Vagina (tissue), 2 donors: Measurements from ENCODE around the gene ZNF501.

Source experiments
- POLR2A ChIP-seq, 2 donors: fragments of 450-650 bp; IDR thresholded peaks; one replicate each; pipeline ENCODE4 v1.6.1; 2017; ENCODE audit warnings: antibody characterized with exemption in 2 of 2, mild to moderate bottlenecking in 2 of 2, moderate library complexity in 2 of 2
- POLR2AphosphoS5 ChIP-seq, 2 donors: sonication (generic); formaldehyde crosslinking; IDR thresholded peaks; one replicate each; pipeline ENCODE4 v1.9.0; 2017; ENCODE audit warnings: antibody characterized with exemption in 2 of 2, mild to moderate bottlenecking in 2 of 2, low read depth in 1 of 2; ENCODE audit not compliant: insufficient read depth in 1 of 2
- TF ChIP-seq, protein P1 (sequence below), 3 experiments: fragments of 450-650 bp in 2 of 3; fragments of 200-600 bp in 1 of 3; sonication (generic) in 1 of 3; IDR thresholded peaks; one replicate each; pipeline ENCODE4 v1.5.1; 2017 to 2019; ENCODE audit warnings: antibody characterized with exemption in 3 of 3, mild to moderate bottlenecking in 2 of 3, moderate library complexity in 2 of 3

DNA sequence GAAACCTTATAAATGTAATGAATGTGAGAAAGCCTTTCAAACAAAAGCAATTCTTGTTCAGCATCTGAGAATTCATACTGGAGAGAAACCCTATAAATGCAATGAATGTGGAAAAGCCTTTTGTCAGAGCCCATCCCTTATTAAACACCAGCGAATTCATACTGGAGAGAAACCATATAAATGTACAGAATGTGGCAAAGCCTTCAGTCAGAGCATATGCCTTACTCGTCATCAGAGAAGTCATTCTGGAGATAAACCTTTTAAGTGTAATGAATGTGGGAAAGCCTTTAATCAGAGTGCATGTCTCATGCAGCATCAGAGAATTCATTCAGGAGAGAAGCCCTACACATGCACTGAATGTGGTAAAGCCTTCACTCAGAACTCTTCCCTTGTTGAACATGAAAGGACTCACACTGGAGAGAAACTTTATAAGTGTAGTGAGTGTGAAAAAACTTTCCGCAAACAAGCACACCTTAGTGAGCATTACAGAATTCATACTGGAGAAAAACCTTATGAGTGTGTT is 5.3 kb downstream of the ZNF501 start:
- TF ChIP-seq, protein P1, sequence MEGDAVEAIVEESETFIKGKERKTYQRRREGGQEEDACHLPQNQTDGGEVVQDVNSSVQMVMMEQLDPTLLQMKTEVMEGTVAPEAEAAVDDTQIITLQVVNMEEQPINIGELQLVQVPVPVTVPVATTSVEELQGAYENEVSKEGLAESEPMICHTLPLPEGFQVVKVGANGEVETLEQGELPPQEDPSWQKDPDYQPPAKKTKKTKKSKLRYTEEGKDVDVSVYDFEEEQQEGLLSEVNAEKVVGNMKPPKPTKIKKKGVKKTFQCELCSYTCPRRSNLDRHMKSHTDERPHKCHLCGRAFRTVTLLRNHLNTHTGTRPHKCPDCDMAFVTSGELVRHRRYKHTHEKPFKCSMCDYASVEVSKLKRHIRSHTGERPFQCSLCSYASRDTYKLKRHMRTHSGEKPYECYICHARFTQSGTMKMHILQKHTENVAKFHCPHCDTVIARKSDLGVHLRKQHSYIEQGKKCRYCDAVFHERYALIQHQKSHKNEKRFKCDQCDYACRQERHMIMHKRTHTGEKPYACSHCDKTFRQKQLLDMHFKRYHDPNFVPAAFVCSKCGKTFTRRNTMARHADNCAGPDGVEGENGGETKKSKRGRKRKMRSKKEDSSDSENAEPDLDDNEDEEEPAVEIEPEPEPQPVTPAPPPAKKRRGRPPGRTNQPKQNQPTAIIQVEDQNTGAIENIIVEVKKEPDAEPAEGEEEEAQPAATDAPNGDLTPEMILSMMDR (IDR thresholded peaks at IDR 0.05), result no peak
- TF ChIP-seq POLR2A (IDR thresholded peaks at IDR 0.05) (no peak), POLR2AphosphoS5 (IDR thresholded peaks at IDR 0.05; ENCODE audit: insufficient read depth in 1 of 2, low read depth in 1 of 2) (no peak)
